ENCODE measurements around the gene MT1H.

The MT1H gene

DNA sequence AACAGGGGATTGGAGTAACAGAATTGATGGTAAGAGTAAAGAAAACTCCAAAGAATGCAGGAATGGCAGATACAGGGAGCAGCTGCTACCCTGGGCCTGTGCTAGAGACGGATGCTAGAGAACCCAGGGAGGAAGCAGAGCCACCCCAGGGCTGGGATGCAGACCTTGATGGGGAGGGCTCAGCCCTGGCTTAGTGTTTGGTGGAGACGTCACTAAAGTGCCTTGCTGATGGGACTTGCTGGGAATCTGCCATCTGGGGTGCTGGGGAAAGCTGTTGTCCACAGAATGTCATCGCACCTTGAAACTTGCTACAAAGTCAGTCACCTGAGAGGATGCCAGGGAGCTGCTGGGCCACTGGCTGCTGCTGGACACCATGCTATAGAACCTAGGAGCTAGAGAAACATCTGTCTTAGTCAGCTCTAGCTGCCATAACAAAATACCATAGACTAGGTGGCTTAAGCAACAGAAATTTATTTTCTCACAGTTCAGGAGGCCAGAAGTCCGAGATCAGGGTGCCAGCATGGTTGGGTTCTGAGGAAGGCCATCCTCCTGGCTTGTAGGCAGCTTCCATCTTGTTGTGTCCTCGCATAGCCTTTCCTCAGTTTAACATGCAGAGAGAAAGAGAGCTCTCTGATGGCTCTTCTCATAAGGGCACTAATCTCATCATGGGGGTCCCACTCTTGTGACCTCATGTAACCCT is 28.0 kb downstream of the MT1H start:
- H3K4me1 ChIP-seq: no peaks in the 10 kb centered on the region
- no peaks in the 10 kb centered on the region for H3K36me3 ChIP-seq
- H3K9me3 ChIP-seq: no peaks in the 10 kb centered on the region
- no peaks in the 10 kb centered on the region for H3K27me3 ChIP-seq
- no peak overlapping the region for H3K4me3 ChIP-seq (ENCODE audit: low read depth, low read length)
- DNase-seq: no peak
- TF ChIP-seq, protein P1, sequence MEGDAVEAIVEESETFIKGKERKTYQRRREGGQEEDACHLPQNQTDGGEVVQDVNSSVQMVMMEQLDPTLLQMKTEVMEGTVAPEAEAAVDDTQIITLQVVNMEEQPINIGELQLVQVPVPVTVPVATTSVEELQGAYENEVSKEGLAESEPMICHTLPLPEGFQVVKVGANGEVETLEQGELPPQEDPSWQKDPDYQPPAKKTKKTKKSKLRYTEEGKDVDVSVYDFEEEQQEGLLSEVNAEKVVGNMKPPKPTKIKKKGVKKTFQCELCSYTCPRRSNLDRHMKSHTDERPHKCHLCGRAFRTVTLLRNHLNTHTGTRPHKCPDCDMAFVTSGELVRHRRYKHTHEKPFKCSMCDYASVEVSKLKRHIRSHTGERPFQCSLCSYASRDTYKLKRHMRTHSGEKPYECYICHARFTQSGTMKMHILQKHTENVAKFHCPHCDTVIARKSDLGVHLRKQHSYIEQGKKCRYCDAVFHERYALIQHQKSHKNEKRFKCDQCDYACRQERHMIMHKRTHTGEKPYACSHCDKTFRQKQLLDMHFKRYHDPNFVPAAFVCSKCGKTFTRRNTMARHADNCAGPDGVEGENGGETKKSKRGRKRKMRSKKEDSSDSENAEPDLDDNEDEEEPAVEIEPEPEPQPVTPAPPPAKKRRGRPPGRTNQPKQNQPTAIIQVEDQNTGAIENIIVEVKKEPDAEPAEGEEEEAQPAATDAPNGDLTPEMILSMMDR (IDR thresholded peaks at IDR 0.05; ENCODE audit: low read depth, low read length): no peak

DNA sequence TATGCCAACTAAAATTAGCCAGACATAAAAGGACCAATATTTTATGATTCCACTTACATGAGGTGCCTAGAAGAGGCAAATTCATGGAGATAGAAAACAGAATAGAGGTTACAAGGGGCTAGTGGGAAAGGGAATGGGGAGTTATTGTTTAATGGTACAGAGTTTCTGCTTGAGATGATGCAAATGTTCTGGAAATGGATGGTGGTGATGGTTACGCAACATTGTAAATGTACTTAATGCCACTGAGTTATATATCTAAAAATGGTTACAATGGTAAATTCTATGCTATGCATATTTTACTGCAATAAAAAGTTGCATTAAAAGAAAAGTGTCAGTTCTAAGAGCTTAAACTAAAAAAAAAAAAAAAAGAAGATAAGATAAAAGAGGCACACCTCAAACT is 30.6 kb downstream of the MT1H start:
- Histone ChIP-seq H3K36me3 (no peaks in the 10 kb centered on the region), H3K27me3 (no peaks in the 10 kb centered on the region), H3K4me1 (no peaks in the 10 kb centered on the region), H3K4me3 (ENCODE audit: low read depth, low read length) (no peak overlapping the region), H3K9me3 (no peaks in the 10 kb centered on the region)
- TF ChIP-seq, protein P1 (IDR thresholded peaks at IDR 0.05; ENCODE audit: low read depth, low read length): no peak
- DNase-seq: no peak

DNA sequence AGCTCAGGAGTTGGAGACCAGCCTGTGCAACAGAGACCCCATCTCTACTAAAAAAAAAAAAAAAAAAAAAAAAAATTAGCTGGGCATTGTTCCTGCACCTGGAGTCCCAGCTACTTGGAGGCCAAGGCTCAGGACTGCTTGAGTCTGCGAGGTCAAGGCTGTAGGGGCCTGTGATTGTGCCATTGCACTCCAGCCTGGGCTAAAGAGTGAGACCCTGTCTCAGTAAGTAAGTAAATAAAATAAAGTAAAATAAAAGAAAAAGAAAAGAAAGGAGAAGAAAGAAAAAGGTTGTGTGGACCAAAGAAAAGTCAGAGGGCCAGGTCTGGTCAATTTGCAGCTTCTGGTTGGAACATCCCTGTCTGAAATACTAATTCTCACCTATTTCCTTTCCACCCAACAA is 31.0 kb downstream of the MT1H start:
- no peaks in the 10 kb centered on the region for H3K36me3 ChIP-seq
- H3K27me3 ChIP-seq: no peaks in the 10 kb centered on the region
- TF ChIP-seq, protein P1 (IDR thresholded peaks at IDR 0.05; ENCODE audit: low read depth, low read length): no peak
- DNase-seq: no peak
- no peak overlapping the region for H3K4me3 ChIP-seq (ENCODE audit: low read depth, low read length)
- H3K4me1 ChIP-seq: no peaks in the 10 kb centered on the region
- no peaks in the 10 kb centered on the region for H3K9me3 ChIP-seq

DNA sequence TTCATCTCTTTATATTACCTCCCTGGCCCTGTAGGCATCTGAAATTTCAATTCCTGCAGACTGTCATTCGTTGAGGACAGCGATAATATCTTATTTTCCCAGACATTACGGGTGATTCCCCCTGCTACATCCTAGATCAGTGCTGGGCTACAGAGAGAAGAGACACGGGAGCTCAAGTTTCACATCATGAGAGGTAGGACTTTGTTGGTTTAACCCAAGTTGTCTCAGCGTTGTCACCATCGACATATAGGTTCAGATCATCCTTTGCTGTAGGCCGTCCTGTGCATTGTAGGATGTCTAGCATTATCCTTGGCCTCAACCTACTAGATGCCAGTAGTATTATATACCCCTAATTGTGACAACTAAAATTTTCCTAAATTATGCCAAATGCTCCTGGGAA is 31.9 kb downstream of the MT1H start:
- no peaks in the 10 kb centered on the region for H3K4me1 ChIP-seq

DNA sequence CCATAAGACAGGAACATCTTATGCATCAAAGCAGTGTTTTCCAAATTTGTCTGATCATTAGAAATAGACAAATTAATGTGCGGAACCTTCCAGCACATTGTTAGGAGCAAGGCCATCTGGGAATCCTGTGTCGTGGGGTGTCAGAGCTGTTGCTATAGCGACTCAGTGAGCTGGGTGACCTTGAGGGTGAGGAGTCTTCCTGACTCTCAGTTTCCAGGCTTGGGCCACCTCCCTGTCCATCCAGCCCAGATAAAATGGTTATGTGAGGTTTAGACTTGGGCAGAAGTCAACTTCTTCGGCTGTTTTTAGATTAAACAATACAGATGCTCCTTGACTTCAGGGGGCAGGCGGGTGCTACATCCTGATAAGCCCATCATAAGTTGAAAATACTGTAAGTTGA is 33.2 kb downstream of the MT1H start:
- TF ChIP-seq, protein P1 (IDR thresholded peaks at IDR 0.05; ENCODE audit: low read depth, low read length): no peak
- Histone ChIP-seq H3K9me3 (no peaks in the 10 kb centered on the region), H3K36me3 (no peaks in the 10 kb centered on the region), H3K27me3 (no peaks in the 10 kb centered on the region), H3K4me3 (ENCODE audit: low read depth, low read length) (no peak overlapping the region), H3K4me1 (no peaks in the 10 kb centered on the region)
- DNase-seq: no peak

More for the DNA sequence above, 31.9 kb downstream of the MT1H start:
- H3K4me3 ChIP-seq (ENCODE audit: low read depth, low read length): no peak overlapping the region
- no peaks in the 10 kb centered on the region for H3K36me3 ChIP-seq
- H3K9me3 ChIP-seq: no peaks in the 10 kb centered on the region
- TF ChIP-seq, protein P1 (IDR thresholded peaks at IDR 0.05; ENCODE audit: low read depth, low read length): no peak
- H3K27me3 ChIP-seq: no peaks in the 10 kb centered on the region
- no peak for DNase-seq

DNA sequence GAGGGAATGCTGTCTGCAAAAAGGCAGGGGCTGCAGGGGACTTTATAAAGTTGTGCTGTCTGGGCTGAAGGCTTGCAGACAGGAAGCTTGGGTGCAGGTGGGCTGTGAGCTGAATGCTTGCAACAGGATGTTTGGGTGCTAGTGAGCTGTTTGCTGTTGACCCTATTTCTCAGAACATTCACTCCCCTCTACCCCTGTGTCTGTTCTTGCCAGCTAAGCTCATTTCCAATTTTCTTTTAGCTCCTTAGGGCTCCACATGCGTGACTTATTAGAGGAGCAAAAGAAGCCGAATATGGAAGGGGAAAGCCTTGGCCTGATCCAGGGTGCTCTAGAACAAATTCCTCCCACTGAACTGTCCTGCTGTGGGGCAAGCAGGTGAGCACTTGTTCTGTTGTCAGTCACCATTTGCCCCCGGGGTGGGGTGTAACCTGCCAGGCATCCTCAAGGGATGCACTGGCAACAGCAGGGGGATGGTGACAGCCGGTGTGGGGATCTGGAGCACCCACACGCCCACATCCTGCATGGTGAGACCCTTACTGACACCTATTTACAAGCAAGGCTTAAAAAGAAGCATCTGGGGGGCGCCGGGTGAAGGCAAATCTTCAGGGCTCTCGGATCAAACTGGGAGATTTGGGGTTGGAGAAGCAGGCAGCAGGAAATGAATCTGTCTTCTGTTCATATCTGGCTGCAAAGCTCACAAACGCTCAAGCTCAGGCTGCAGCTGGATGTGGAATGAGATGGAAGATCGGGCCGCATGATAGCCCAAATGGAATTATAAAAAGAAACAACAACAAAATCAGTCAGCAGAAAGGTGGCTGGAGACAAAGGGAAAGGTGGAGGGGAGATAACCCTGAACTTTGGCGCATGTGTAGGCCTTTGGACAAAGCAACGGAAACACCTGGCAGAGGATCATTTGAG is 39.2 kb downstream of the MT1H start:
- Histone ChIP-seq H3K4me3 (ENCODE audit: low read depth, low read length) (no peak overlapping the region), H3K4me1 (peaks cover 4% of the 10 kb centered on the region), H3K27me3 (no peaks in the 10 kb centered on the region), H3K36me3 (no peaks in the 10 kb centered on the region), H3K9me3 (no peaks in the 10 kb centered on the region)
- no peak for DNase-seq
- TF ChIP-seq, protein P1 (IDR thresholded peaks at IDR 0.05; ENCODE audit: low read depth, low read length): no peak
